ENCODE results near the gene RND2.
A peak's percentile ranks its signal among the peaks of the same experiment; 100 is the strongest.
"Not testable (repeated sequence)": the region's sequence is repeated elsewhere in the genome, so short reads cannot be mapped to it uniquely, and the experiment has no call there.

The RND2 gene

GRCh38 chr17:42992872-42993271 is 32.2 kb upstream of the RND2 start:
- Histone ChIP-seq H3K27ac (ENCODE audit: low read length) (no peak overlapping the region), H3K4me2 (ENCODE audit: low read length) (no peak overlapping the region), H3K4me3 (ENCODE audit: low read length) (no peak overlapping the region), H2AFZ (ENCODE audit: low read depth, low read length) (no peak overlapping the region), H3K9me3 (ENCODE audit: insufficient read depth, low read length) (no peaks in the 10 kb centered on the region), H4K20me1 (ENCODE audit: insufficient read depth, low read length) (no peaks in the 10 kb centered on the region), H3K27me3 (ENCODE audit: low read depth, low read length) (no peaks in the 10 kb centered on the region), H3K79me2 (ENCODE audit: low read length) (no peaks in the 10 kb centered on the region; the same call in 1 of the 2 replicates), H3K36me3 (replicated peaks; ENCODE audit: low read depth, low read length) (peaks cover 52% of the 10 kb centered on the region), H3K4me1 (ENCODE audit: low read length) (peaks cover 8% of the 10 kb centered on the region), H3K9ac (ENCODE audit: low read length) (no peak overlapping the region)
- TF ChIP-seq CTCF (IDR thresholded peaks at IDR 0.05; ENCODE audit: low read depth, low read length) (no peak), EZH2phosphoT487 (IDR thresholded peaks at IDR 0.05; ENCODE audit: low read depth) (no peak)

DNA sequence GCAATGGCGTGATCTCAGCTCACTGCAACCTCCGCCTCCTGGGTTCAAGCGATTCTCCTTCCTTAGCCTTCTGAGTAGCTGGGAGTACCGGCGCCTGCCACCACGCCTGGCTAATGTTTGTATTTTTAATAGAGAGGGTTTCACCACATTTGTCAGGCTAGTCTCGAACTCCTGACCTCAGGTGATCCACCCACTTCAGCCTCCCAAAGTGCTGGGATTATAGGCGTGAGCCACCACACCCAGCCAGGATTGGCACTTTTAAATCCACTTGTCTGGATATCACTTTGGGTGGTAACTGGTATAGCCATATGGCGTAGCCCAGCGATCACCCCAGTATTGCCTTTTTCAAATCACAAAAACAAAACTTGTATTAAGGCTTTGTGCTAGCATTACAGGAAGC is 31.1 kb upstream of the RND2 start:
- H3K36me3 ChIP-seq (replicated peaks; ENCODE audit: low read depth, low read length): peaks cover 53% of the 10 kb centered on the region
- not testable (repeated sequence) for H3K4me1 ChIP-seq (ENCODE audit: low read length); H3K27me3 ChIP-seq (ENCODE audit: low read depth, low read length); H3K9me3 ChIP-seq (ENCODE audit: insufficient read depth, low read length); H3K27ac ChIP-seq (ENCODE audit: low read length); H2AFZ ChIP-seq (ENCODE audit: low read depth, low read length); H3K9ac ChIP-seq (ENCODE audit: low read length); H3K4me2 ChIP-seq (ENCODE audit: low read length); H4K20me1 ChIP-seq (ENCODE audit: insufficient read depth, low read length); H3K79me2 ChIP-seq (ENCODE audit: low read length); H3K4me3 ChIP-seq (ENCODE audit: low read length)

DNA sequence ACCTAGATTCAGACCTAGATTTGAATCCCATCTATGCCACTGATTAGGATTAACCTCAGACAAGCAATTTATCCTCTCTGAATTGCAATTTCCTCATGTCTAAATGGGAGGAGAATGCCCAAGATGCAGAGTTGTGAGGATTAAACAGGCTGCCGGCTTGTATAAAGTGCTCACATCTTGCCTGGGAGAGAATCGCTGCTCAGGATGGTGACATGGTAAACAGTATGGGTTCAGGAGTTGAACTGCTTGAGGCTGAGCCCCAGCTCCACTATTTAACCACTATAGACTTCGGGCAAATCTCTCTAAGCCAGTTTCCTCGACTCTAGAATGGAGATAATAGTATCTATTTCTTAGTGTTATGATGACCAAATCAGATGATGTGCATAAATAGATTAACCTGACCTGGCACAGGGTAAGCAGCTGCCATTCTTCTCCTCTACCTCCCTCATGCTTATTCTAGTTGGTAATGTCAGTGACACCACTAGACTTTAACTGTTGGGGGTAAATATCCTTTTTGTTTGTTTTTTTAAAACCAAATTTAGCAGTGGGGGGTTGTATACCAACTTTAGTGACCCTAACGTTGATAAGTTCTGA is 27.5 kb upstream of the RND2 start:
- Histone ChIP-seq H3K4me3 (ENCODE audit: low read length) (peak overlapping the region; percentile 73), H3K4me2 (ENCODE audit: low read length) (peak overlapping the region; percentile 76), H3K9me3 (ENCODE audit: insufficient read depth, low read length) (no peaks in the 10 kb centered on the region), H4K20me1 (ENCODE audit: insufficient read depth, low read length) (peaks cover 13% of the 10 kb centered on the region), H3K27me3 (ENCODE audit: low read depth, low read length) (no peaks in the 10 kb centered on the region), H2AFZ (ENCODE audit: low read depth, low read length) (no peak overlapping the region), H3K79me2 (ENCODE audit: low read length) (peaks cover 26% of the 10 kb centered on the region), H3K36me3 (replicated peaks; ENCODE audit: low read depth, low read length) (peaks cover 46% of the 10 kb centered on the region), H3K9ac (ENCODE audit: low read length) (peak overlapping the region; percentile 56), H3K27ac (ENCODE audit: low read length) (peak overlapping the region; percentile 57), H3K4me1 (ENCODE audit: low read length) (peaks cover 20% of the 10 kb centered on the region)
- no peak for TF ChIP-seq CTCF (IDR thresholded peaks at IDR 0.05; ENCODE audit: low read depth, low read length)
- TF ChIP-seq EZH2phosphoT487 (IDR thresholded peaks at IDR 0.05; ENCODE audit: low read depth): no peak

DNA sequence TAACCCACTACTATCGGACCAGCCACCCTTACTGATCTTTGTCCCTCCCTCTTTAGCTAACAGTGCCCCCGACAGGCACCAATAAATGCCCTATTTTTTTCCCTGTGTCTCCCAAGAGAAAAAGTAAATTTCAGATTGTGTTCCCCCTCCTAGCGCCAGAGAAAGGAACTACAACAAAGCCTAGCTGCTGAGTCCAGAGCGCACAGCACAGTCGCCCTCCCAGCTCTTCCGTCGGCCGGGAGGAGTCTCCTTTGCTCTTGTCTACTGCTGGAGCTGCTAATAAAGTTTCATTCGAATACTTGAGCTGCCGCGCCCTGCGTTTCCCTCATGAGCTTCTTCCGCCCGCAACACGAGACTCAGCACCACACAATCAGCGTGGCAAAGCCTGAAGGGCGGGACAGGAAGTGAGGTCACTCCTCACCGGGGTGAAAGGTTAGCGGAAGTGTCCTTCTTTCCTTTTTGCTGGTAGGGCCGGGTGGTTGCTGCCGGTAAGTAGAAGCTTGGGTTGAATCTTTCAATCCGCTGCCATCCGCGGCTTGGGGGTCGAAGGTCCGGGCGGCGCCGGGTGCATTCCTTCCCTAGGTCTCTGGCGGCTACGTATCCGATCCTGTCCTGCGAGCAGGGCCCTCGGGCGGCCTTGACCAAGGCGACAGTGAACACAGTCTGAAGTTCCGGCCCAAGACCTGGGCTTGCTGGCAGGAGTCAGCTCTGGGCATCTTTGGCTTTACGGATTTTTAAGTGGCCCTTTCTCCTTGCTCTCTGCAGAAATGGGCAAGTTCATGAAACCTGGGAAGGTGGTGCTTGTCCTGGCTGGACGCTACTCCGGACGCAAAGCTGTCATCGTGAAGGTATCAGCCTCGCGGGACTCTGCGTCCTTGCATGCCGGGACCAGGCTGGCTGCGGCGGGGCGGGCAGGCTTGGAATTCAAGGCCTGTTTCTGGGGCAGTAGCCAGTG is 26.8 kb upstream of the RND2 start, which contains the start of gene RPL27:
Gene RPL27 (plus strand): TSS at position 436 of the 955 bp plus-strand sequence. CDS start 332 bp downstream, at position 768.
- TF ChIP-seq EZH2phosphoT487 (IDR thresholded peaks at IDR 0.05; ENCODE audit: low read depth) (no peak), CTCF (IDR thresholded peaks at IDR 0.05; ENCODE audit: low read depth, low read length) (peak; percentile 83)
- H3K27ac ChIP-seq (ENCODE audit: low read length): peak within 1 kb of the TSS; percentile 61
- peak within 1 kb of the TSS; percentile 99 for H3K4me3 ChIP-seq (ENCODE audit: low read length)
- no peaks in the 10 kb centered on the region for H3K27me3 ChIP-seq (ENCODE audit: low read depth, low read length)
- peaks cover 26% of the 10 kb centered on the region for H3K79me2 ChIP-seq (ENCODE audit: low read length)
- H3K4me2 ChIP-seq (ENCODE audit: low read length): peak within 1 kb of the TSS; percentile 82
- H3K4me1 ChIP-seq (ENCODE audit: low read length): peaks cover 20% of the 10 kb centered on the region
- H3K36me3 ChIP-seq (replicated peaks; ENCODE audit: low read depth, low read length): peaks cover 43% of the 10 kb centered on the region
- H4K20me1 ChIP-seq (ENCODE audit: insufficient read depth, low read length): peaks cover 13% of the 10 kb centered on the region
- no peaks in the 10 kb centered on the region for H3K9me3 ChIP-seq (ENCODE audit: insufficient read depth, low read length)
- peak within 1 kb of the TSS; percentile 98 for H3K9ac ChIP-seq (ENCODE audit: low read length)
- no peak within 1 kb of the TSS for H2AFZ ChIP-seq (ENCODE audit: low read depth, low read length)
